ENCODE data around the gene INHA. TPM values are rescaled to one million over a fixed set of nuclear protein-coding genes. Genes with fewer than 3 reads are reported as not detected.
A peak's percentile ranks its signal among the peaks of the same experiment; 100 is the strongest.

Gene INHA
- total and polyA plus RNA-seq, 2 donors = 0.05 to 0.71 TPM

GRCh38 chr2:219545295-219545942 lies 26.7 kb upstream of the INHA start:
- Histone ChIP-seq H3K4me3 (ENCODE audit: low read length in 2 of 2) (no peak overlapping the region), H3K4me1 (ENCODE audit: control insufficient read depth in 2 of 2, insufficient read depth in 2 of 2, low read length in 2 of 2) (peaks cover 13 to 25% of the 10 kb centered on the region in 2 donors), H3K36me3 (ENCODE audit: control insufficient read depth in 2 of 2, insufficient read depth in 2 of 2, low read length in 1 of 2) (peaks cover 0 to 7% of the 10 kb centered on the region in 2 donors), H3K27ac (ENCODE audit: low read depth in 1 of 2, low read length in 1 of 2) (no peak overlapping the region), H3K9me3 (ENCODE audit: control insufficient read depth in 2 of 2, insufficient read depth in 1 of 2, low read length in 1 of 2) (peaks cover 0 to 1% of the 10 kb centered on the region in 2 donors), H3K27me3 (ENCODE audit: control insufficient read depth in 2 of 2, insufficient read depth in 1 of 2, low read length in 1 of 2) (peaks cover 21 to 82% of the 10 kb centered on the region in 2 donors)
- no peak for DNase-seq (ENCODE audit: low read depth in 6 of 9, low spot score in 9 of 9)
- 91% methylated on average over 3 of the region's 3 CpGs for WGBS

- no peak for DNase-seq (ENCODE audit: low read depth in 6 of 9, low spot score in 9 of 9)
- peaks cover 0 to 1% of the 10 kb centered on the region in 2 donors for H3K9me3 ChIP-seq (ENCODE audit: control insufficient read depth in 2 of 2, insufficient read depth in 1 of 2, low read length in 1 of 2)
- 78% methylated on average over 4 of the region's 4 CpGs for WGBS
- peaks cover 13 to 25% of the 10 kb centered on the region in 2 donors for H3K4me1 ChIP-seq (ENCODE audit: control insufficient read depth in 2 of 2, insufficient read depth in 2 of 2, low read length in 2 of 2)
- H3K36me3 ChIP-seq (ENCODE audit: control insufficient read depth in 2 of 2, insufficient read depth in 2 of 2, low read length in 1 of 2) = peaks cover 0 to 2% of the 10 kb centered on the region in 2 donors
- no peak overlapping the region for H3K4me3 ChIP-seq (ENCODE audit: low read length in 2 of 2)
- peaks cover 25 to 87% of the 10 kb centered on the region in 2 donors for H3K27me3 ChIP-seq (ENCODE audit: control insufficient read depth in 2 of 2, insufficient read depth in 1 of 2, low read length in 1 of 2)
- no peak overlapping the region for H3K27ac ChIP-seq (ENCODE audit: low read depth in 1 of 2, low read length in 1 of 2)
Observed at GRCh38 chr2:219545943-219546352, 26.2 kb upstream of the INHA start.

GRCh38 chr2:219547621-219548020 lies 24.5 kb upstream of the INHA start:
- Histone ChIP-seq H3K27me3 (ENCODE audit: control insufficient read depth in 2 of 2, insufficient read depth in 1 of 2, low read length in 1 of 2) (peaks cover 39 to 92% of the 10 kb centered on the region in 2 donors), H3K27ac (ENCODE audit: low read depth in 1 of 2, low read length in 1 of 2) (no peak overlapping the region), H3K4me1 (ENCODE audit: control insufficient read depth in 2 of 2, insufficient read depth in 2 of 2, low read length in 2 of 2) (peaks cover 8 to 22% of the 10 kb centered on the region in 2 donors), H3K4me3 (ENCODE audit: low read length in 2 of 2) (no peak overlapping the region), H3K36me3 (ENCODE audit: control insufficient read depth in 2 of 2, insufficient read depth in 2 of 2, low read length in 1 of 2) (no peaks in the 10 kb centered on the region), H3K9me3 (ENCODE audit: control insufficient read depth in 2 of 2, insufficient read depth in 1 of 2, low read length in 1 of 2) (peaks cover 2 to 3% of the 10 kb centered on the region in 2 donors)
- 97% methylated on average over 26 of the region's 26 CpGs for WGBS
- no peak for DNase-seq (ENCODE audit: low read depth in 6 of 9, low spot score in 9 of 9)

GRCh38 chr2:219548990-219549389 lies 23.1 kb upstream of the INHA start:
- H3K4me3 ChIP-seq (ENCODE audit: low read length in 2 of 2) = no peak overlapping the region
- H3K36me3 ChIP-seq (ENCODE audit: control insufficient read depth in 2 of 2, insufficient read depth in 2 of 2, low read length in 1 of 2) = no peaks in the 10 kb centered on the region
- WGBS = 96% methylated on average over 18 of the region's 18 CpGs
- H3K27me3 ChIP-seq (ENCODE audit: control insufficient read depth in 2 of 2, insufficient read depth in 1 of 2, low read length in 1 of 2) = peaks cover 50 to 93% of the 10 kb centered on the region in 2 donors
- peaks cover 8 to 24% of the 10 kb centered on the region in 2 donors for H3K4me1 ChIP-seq (ENCODE audit: control insufficient read depth in 2 of 2, insufficient read depth in 2 of 2, low read length in 2 of 2)
- H3K9me3 ChIP-seq (ENCODE audit: control insufficient read depth in 2 of 2, insufficient read depth in 1 of 2, low read length in 1 of 2) = peaks cover 3% of the 10 kb centered on the region in 2 donors
- no peak for DNase-seq (ENCODE audit: low read depth in 6 of 9, low spot score in 9 of 9)
- no peak overlapping the region for H3K27ac ChIP-seq (ENCODE audit: low read depth in 1 of 2, low read length in 1 of 2)

GRCh38 chr2:219549619-219550018 lies 22.5 kb upstream of the INHA start:
- no peak overlapping the region for H3K4me3 ChIP-seq (ENCODE audit: low read length in 2 of 2)
- peaks cover 8 to 17% of the 10 kb centered on the region in 2 donors for H3K4me1 ChIP-seq (ENCODE audit: control insufficient read depth in 2 of 2, insufficient read depth in 2 of 2, low read length in 2 of 2)
- no peaks in the 10 kb centered on the region for H3K36me3 ChIP-seq (ENCODE audit: control insufficient read depth in 2 of 2, insufficient read depth in 2 of 2, low read length in 1 of 2)
- peaks cover 3% of the 10 kb centered on the region in 2 donors for H3K9me3 ChIP-seq (ENCODE audit: control insufficient read depth in 2 of 2, insufficient read depth in 1 of 2, low read length in 1 of 2)
- DNase-seq (ENCODE audit: low read depth in 6 of 9, low spot score in 9 of 9) = no peak
- peaks cover 47 to 93% of the 10 kb centered on the region in 2 donors for H3K27me3 ChIP-seq (ENCODE audit: control insufficient read depth in 2 of 2, insufficient read depth in 1 of 2, low read length in 1 of 2)
- 93% methylated on average over 9 of the region's 9 CpGs for WGBS
- H3K27ac ChIP-seq (ENCODE audit: low read depth in 1 of 2, low read length in 1 of 2) = no peak overlapping the region

- no peak overlapping the region for H3K27ac ChIP-seq (ENCODE audit: low read depth in 1 of 2, low read length in 1 of 2)
- H3K36me3 ChIP-seq (ENCODE audit: control insufficient read depth in 2 of 2, insufficient read depth in 2 of 2, low read length in 1 of 2) = no peaks in the 10 kb centered on the region
- no peak for DNase-seq (ENCODE audit: low read depth in 6 of 9, low spot score in 9 of 9)
- H3K27me3 ChIP-seq (ENCODE audit: control insufficient read depth in 2 of 2, insufficient read depth in 1 of 2, low read length in 1 of 2) = peaks cover 39 to 91% of the 10 kb centered on the region in 2 donors
- H3K4me3 ChIP-seq (ENCODE audit: low read length in 2 of 2) = peak overlapping the region; percentile 40 to 71
- 7% methylated on average over 54 of the region's 54 CpGs for WGBS
- H3K9me3 ChIP-seq (ENCODE audit: control insufficient read depth in 2 of 2, insufficient read depth in 1 of 2, low read length in 1 of 2) = peaks cover 3% of the 10 kb centered on the region in 2 donors
- H3K4me1 ChIP-seq (ENCODE audit: control insufficient read depth in 2 of 2, insufficient read depth in 2 of 2, low read length in 2 of 2) = peaks cover 8 to 17% of the 10 kb centered on the region in 2 donors
Observed at GRCh38 chr2:219551441-219552381, 20.4 kb upstream of the INHA start.

- H3K27me3 ChIP-seq (ENCODE audit: control insufficient read depth in 2 of 2, insufficient read depth in 1 of 2, low read length in 1 of 2) = peaks cover 39 to 84% of the 10 kb centered on the region in 2 donors
- H3K4me1 ChIP-seq (ENCODE audit: control insufficient read depth in 2 of 2, insufficient read depth in 2 of 2, low read length in 2 of 2) = peaks cover 8 to 17% of the 10 kb centered on the region in 2 donors
- H3K9me3 ChIP-seq (ENCODE audit: control insufficient read depth in 2 of 2, insufficient read depth in 1 of 2, low read length in 1 of 2) = peaks cover 3% of the 10 kb centered on the region in 2 donors
- WGBS = 3% methylated on average over 99 of the region's 99 CpGs
- peak in 8 of 9 donors; percentile 32 to 77 (median 55) for DNase-seq (ENCODE audit: low read depth in 6 of 9, low spot score in 9 of 9)
- H3K4me3 ChIP-seq (ENCODE audit: low read length in 2 of 2) = peak overlapping the region; percentile 40 to 71
- H3K36me3 ChIP-seq (ENCODE audit: control insufficient read depth in 2 of 2, insufficient read depth in 2 of 2, low read length in 1 of 2) = no peaks in the 10 kb centered on the region
- H3K27ac ChIP-seq (ENCODE audit: low read depth in 1 of 2, low read length in 1 of 2) = no peak overlapping the region
Observed at GRCh38 chr2:219552382-219553167, 19.5 kb upstream of the INHA start.

GRCh38 chr2:219553168-219553417 lies 19.0 kb upstream of the INHA start:
- no peaks in the 10 kb centered on the region for H3K36me3 ChIP-seq (ENCODE audit: control insufficient read depth in 2 of 2, insufficient read depth in 2 of 2, low read length in 1 of 2)
- whole genome bisulfite sequencing = 45% methylated on average over 7 of the region's 7 CpGs
- H3K9me3 ChIP-seq (ENCODE audit: control insufficient read depth in 2 of 2, insufficient read depth in 1 of 2, low read length in 1 of 2) = peaks cover 1 to 3% of the 10 kb centered on the region in 2 donors
- DNase-seq (ENCODE audit: low read depth in 6 of 9, low spot score in 9 of 9) = no peak
- H3K4me3 ChIP-seq (ENCODE audit: low read length in 2 of 2) = no peak overlapping the region
- H3K27ac ChIP-seq (ENCODE audit: low read depth in 1 of 2, low read length in 1 of 2) = no peak overlapping the region
- H3K4me1 ChIP-seq (ENCODE audit: control insufficient read depth in 2 of 2, insufficient read depth in 2 of 2, low read length in 2 of 2) = peaks cover 8 to 17% of the 10 kb centered on the region in 2 donors
- H3K27me3 ChIP-seq (ENCODE audit: control insufficient read depth in 2 of 2, insufficient read depth in 1 of 2, low read length in 1 of 2) = peaks cover 39 to 79% of the 10 kb centered on the region in 2 donors
